Neural crest cell (in vitro differentiated cells): ENCODE results near the gene KCNAB2. TPM values are rescaled to one million over a fixed set of nuclear protein-coding genes. Genes with fewer than 3 reads are reported as not detected.
A peak's percentile ranks its signal among the peaks of the same experiment; 100 is the strongest.

Experiments
- DNase-seq: peaks from one replicate; pipeline ENCODE4 v3.0.0; 2021; ENCODE audit warnings: low read depth, mixed read lengths, low spot score
- H3K27ac Mint-ChIP-seq: one replicate; pipeline ENCODE4 v1.8.0; 2021; ENCODE audit warnings: mild to moderate bottlenecking, mixed read lengths; ENCODE audit not compliant: unreplicated experiment
- H3K27me3 Mint-ChIP-seq: 2 replicates; pipeline ENCODE4 v1.8.0; 2021; ENCODE audit warnings: low read depth, mild to moderate bottlenecking, mixed read lengths
- H3K36me3 Mint-ChIP-seq: 2 replicates; pipeline ENCODE4 v1.8.0; 2021; ENCODE audit warnings: low read depth, mild to moderate bottlenecking, mixed read lengths
- H3K4me1 Mint-ChIP-seq: 2 replicates; pipeline ENCODE4 v1.8.0; 2021; ENCODE audit warnings: mixed read lengths
- H3K4me3 Mint-ChIP-seq: one replicate; pipeline ENCODE4 v1.8.0; 2021; ENCODE audit warnings: mild to moderate bottlenecking, mixed read lengths
- H3K9me3 Mint-ChIP-seq: 2 replicates; pipeline ENCODE4 v1.8.0; 2021; ENCODE audit warnings: mixed read lengths
- total RNA-seq: library from RNA; stranded (reverse); gene quantifications from 2 replicates; pipeline ENCODE4 v1.2.1, GENCODE V29; 2021
- TF ChIP-seq, protein P1 (sequence below): fragments of 200-600 bp; sonication (generic); conservative IDR thresholded peaks from 2 replicates; pipeline ENCODE4 v1.5.0; 2021; ENCODE audit warnings: antibody characterized with exemption, mild to moderate bottlenecking

KCNAB2 gene
- total RNA-seq, 1 donor from 2014 or later: 8.3 TPM

- no peak overlapping the region for H3K4me3 Mint-ChIP-seq
- TF ChIP-seq, protein P1, sequence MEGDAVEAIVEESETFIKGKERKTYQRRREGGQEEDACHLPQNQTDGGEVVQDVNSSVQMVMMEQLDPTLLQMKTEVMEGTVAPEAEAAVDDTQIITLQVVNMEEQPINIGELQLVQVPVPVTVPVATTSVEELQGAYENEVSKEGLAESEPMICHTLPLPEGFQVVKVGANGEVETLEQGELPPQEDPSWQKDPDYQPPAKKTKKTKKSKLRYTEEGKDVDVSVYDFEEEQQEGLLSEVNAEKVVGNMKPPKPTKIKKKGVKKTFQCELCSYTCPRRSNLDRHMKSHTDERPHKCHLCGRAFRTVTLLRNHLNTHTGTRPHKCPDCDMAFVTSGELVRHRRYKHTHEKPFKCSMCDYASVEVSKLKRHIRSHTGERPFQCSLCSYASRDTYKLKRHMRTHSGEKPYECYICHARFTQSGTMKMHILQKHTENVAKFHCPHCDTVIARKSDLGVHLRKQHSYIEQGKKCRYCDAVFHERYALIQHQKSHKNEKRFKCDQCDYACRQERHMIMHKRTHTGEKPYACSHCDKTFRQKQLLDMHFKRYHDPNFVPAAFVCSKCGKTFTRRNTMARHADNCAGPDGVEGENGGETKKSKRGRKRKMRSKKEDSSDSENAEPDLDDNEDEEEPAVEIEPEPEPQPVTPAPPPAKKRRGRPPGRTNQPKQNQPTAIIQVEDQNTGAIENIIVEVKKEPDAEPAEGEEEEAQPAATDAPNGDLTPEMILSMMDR: no peak
- peaks cover 27% of the 10 kb centered on the region for H3K4me1 Mint-ChIP-seq
- no peaks in the 10 kb centered on the region for H3K9me3 Mint-ChIP-seq
- DNase-seq: no peak
- H3K27ac Mint-ChIP-seq: peak overlapping the region; percentile 75
- no peaks in the 10 kb centered on the region for H3K27me3 Mint-ChIP-seq
- H3K36me3 Mint-ChIP-seq: no peaks in the 10 kb centered on the region
Observed at GRCh38 chr1:5999711-6000443, 45.8 kb upstream of the KCNAB2 start.

- H3K27ac Mint-ChIP-seq: no peak overlapping the region
- peaks cover 27% of the 10 kb centered on the region for H3K4me1 Mint-ChIP-seq
- TF ChIP-seq, protein P1: no peak
- H3K9me3 Mint-ChIP-seq: no peaks in the 10 kb centered on the region
- no peaks in the 10 kb centered on the region for H3K36me3 Mint-ChIP-seq
- no peaks in the 10 kb centered on the region for H3K27me3 Mint-ChIP-seq
- no peak overlapping the region for H3K4me3 Mint-ChIP-seq
- no peak for DNase-seq
Observed at GRCh38 chr1:6000444-6001288, 45.0 kb upstream of the KCNAB2 start.

DNA sequence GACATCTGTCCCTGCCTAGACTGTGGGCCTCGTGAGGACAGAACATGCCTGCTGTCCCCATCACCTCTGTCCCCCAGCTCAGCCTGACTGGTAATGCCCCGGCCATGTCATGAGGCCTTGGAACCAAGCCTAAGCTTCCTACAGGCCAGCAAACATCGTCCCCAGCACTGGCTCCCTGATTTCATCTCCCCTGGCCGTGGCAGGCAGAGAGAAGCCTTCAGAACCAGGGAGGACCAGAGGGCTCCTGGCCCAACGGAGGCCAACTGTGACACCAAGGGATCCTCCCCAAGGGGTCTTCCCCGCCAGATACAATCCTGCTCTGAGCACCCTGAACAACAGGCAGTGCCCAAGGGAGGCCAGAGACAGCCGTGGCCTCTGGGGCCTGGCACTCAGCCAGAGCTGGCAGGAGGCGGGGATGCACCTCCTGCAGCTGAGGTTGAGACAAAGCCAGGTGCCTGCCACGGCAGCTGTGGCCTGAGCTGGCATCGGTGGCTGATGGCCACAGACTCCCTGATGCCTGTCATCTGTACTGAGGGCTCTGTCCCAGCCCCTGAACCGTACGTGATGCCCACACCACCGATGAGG lies 43.6 kb upstream of the KCNAB2 start:
- TF ChIP-seq, protein P1: no peak
- no peak for DNase-seq
- H3K4me3 Mint-ChIP-seq: no peak overlapping the region
- no peaks in the 10 kb centered on the region for H3K9me3 Mint-ChIP-seq
- H3K4me1 Mint-ChIP-seq: peaks cover 27% of the 10 kb centered on the region
- H3K36me3 Mint-ChIP-seq: no peaks in the 10 kb centered on the region
- H3K27me3 Mint-ChIP-seq: no peaks in the 10 kb centered on the region
- no peak overlapping the region for H3K27ac Mint-ChIP-seq

DNA sequence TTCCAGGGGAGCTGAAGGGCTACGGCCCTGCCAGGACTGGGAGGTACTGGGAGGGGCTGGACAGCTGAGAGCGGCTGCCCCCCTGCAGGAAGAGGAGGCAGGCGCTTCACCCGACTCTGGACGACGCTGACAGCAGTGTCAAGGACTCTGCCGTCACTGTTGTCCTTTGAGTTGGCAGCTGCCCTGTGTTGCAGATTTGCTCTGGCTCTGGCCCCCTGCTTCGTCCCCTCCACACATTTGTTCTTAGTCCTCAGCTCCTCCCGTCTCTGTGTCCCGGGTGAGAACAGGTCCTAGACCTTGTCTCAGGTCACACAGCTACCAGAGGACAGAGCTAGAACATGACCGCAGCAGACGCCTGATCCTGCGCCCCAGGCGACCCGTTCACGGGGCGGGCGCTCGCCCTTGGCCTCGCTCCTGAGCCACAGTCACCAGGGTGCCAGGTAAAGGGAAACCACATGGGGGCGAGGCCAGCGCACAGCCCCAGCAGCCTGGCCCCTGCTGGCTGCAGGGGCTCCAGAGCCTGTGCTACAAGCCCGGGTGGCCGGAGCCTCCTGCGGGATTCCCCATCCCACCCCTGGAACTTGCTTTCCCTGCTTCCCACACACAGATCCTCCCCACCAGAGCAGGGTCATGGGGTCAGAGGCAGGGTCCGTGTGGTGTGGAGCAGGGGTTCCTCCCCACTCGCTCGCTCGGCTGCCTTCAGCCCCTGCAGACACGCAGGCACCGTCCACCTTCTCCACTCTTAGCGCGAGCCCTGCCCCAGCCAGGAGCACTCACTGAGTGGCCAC lies 42.8 kb upstream of the KCNAB2 start:
- H3K4me1 Mint-ChIP-seq: peaks cover 27% of the 10 kb centered on the region
- H3K36me3 Mint-ChIP-seq: no peaks in the 10 kb centered on the region
- no peak for DNase-seq
- TF ChIP-seq, protein P1: no peak
- H3K9me3 Mint-ChIP-seq: no peaks in the 10 kb centered on the region
- peak overlapping the region; percentile 61 for H3K27ac Mint-ChIP-seq
- peak overlapping the region; percentile 36 for H3K4me3 Mint-ChIP-seq
- no peaks in the 10 kb centered on the region for H3K27me3 Mint-ChIP-seq
